AG09309 (cell line): ENCODE data around the gene SERP2.

Experiments
- DNase-seq: peaks from one replicate; pipeline ENCODE4 v3.0.0-alpha.2; 2010; ENCODE audit warnings: low read depth
- H3K4me3 ChIP-seq: 2 replicates; pipeline ENCODE4 v1.5.1; 2011; ENCODE audit warnings: mild to moderate bottlenecking, low read depth, low read length, moderate library complexity; ENCODE audit not compliant: control insufficient read depth
- CTCF ChIP-seq: IDR thresholded peaks from 2 replicates; pipeline ENCODE4 v1.5.1; 2011; ENCODE audit warnings: mild to moderate bottlenecking, low read depth, low read length, inconsistent platforms; ENCODE audit not compliant: insufficient read depth, control insufficient read depth; ENCODE audit errors: missing control alignments

SERP2 gene

GRCh38 chr13:44333950-44334655 is 39.5 kb upstream of the SERP2 start:
- DNase-seq = no peak
- TF ChIP-seq CTCF = no peak
- H3K4me3 ChIP-seq = no peak overlapping the region

- no peak for TF ChIP-seq CTCF
- H3K4me3 ChIP-seq = no peak overlapping the region
- no peak for DNase-seq
Observed at GRCh38 chr13:44334751-44335150, 38.9 kb upstream of the SERP2 start.

GRCh38 chr13:44336934-44337333 is 36.7 kb upstream of the SERP2 start:
- no peak for TF ChIP-seq CTCF
- no peak overlapping the region for H3K4me3 ChIP-seq
- no peak for DNase-seq

GRCh38 chr13:44337581-44337980 is 36.0 kb upstream of the SERP2 start:
- no peak for DNase-seq
- no peak overlapping the region for H3K4me3 ChIP-seq
- no peak for TF ChIP-seq CTCF

- no peak for TF ChIP-seq CTCF
Observed at GRCh38 chr13:44340508-44340907, 33.1 kb upstream of the SERP2 start.

GRCh38 chr13:44342741-44343140 is 30.9 kb upstream of the SERP2 start:
- no peak for TF ChIP-seq CTCF
- no peak for DNase-seq
- H3K4me3 ChIP-seq = no peak overlapping the region

More at GRCh38 chr13:44340508-44340907, 33.1 kb upstream of the SERP2 start:
- no peak for DNase-seq
- no peak overlapping the region for H3K4me3 ChIP-seq
